ENCODE data around the gene PRMT3.
"Not testable (repeated sequence)": the region's sequence is repeated elsewhere in the genome, so short reads cannot be mapped to it uniquely, and the experiment has no call there.

DNA sequence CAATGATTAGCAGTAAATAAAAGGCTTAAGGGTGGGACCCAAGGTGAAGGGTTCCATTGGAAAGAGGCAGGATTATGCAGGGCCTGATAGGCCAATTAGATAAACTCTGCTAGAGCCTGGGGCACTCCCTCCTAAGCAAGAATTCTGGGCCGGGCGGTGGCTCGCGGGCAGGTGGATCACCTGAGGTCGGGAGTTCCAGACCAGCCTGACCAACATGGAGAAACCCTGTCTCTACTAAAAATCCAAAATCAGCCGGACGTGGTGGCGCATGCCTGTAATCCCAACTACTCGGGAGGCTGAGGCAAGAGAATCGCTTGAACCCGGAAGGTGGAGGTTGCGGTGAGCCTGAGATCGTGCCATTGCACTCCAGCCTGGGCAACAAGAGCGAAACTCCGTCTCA is 1.5 kb upstream of the PRMT3 start:
- TF ChIP-seq, protein P1, sequence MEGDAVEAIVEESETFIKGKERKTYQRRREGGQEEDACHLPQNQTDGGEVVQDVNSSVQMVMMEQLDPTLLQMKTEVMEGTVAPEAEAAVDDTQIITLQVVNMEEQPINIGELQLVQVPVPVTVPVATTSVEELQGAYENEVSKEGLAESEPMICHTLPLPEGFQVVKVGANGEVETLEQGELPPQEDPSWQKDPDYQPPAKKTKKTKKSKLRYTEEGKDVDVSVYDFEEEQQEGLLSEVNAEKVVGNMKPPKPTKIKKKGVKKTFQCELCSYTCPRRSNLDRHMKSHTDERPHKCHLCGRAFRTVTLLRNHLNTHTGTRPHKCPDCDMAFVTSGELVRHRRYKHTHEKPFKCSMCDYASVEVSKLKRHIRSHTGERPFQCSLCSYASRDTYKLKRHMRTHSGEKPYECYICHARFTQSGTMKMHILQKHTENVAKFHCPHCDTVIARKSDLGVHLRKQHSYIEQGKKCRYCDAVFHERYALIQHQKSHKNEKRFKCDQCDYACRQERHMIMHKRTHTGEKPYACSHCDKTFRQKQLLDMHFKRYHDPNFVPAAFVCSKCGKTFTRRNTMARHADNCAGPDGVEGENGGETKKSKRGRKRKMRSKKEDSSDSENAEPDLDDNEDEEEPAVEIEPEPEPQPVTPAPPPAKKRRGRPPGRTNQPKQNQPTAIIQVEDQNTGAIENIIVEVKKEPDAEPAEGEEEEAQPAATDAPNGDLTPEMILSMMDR (IDR thresholded peaks at IDR 0.05): not testable (repeated sequence)
- not testable (repeated sequence) for TF ChIP-seq POLR2A (IDR thresholded peaks at IDR 0.05); POLR2AphosphoS5 (IDR thresholded peaks at IDR 0.05; ENCODE audit: insufficient read depth in 1 of 2, low read depth in 1 of 2)
